HEK293 (cell line): ENCODE measurements around the gene FMN1.

Source experiments
- CTCF ChIA-PET: fragments of 350-600 bp; formaldehyde crosslinking; extraction: SDS; loops from one replicate; lab custom pipeline; 2021; ENCODE audit warnings: antibody characterized with exemption; lab: Yijun Ruan, JAX
- POLR2A ChIA-PET: fragments of 300-600 bp; formaldehyde crosslinking; extraction: SDS; loops from one replicate; lab custom pipeline; 2020; ENCODE audit warnings: antibody characterized with exemption, inconsistent platforms; lab: Yijun Ruan, JAX
- H3K27ac ChIP-seq: fragments of 200-500 bp; sonication (Bioruptor generic); 2 replicates; pipeline ENCODE4 v1.5.1; 2014; ENCODE audit warnings: low read depth, low read length, control low read depth, inconsistent platforms; ENCODE audit errors: extremely low read depth
- H3K36me3 ChIP-seq, 2 experiments: fragments of 200-500 bp in 1 of 2; sonication (Bioruptor generic) in 1 of 2; 1 replicate in 1 of 2; 2 replicates in 1 of 2; pipeline ENCODE4 v1.5.1; 2014 to 2017; ENCODE audit warnings: inconsistent platforms in 2 of 2, low read length in 2 of 2; ENCODE audit not compliant: control insufficient read depth in 2 of 2, insufficient read depth in 1 of 2
- H3K4me1 ChIP-seq: fragments of 200-500 bp; sonication (Bioruptor generic); 2 replicates; pipeline ENCODE4 v1.5.1; 2014; ENCODE audit warnings: mild to moderate bottlenecking, low read length, inconsistent platforms; ENCODE audit not compliant: control insufficient read depth, insufficient read depth
- H3K4me3 ChIP-seq: 2 replicates; pipeline ENCODE4 v1.5.1; 2011; ENCODE audit warnings: low read depth, mild to moderate bottlenecking, control low read depth, low read length, moderate library complexity
- H3K9me3 ChIP-seq: fragments of 200-500 bp; sonication (Bioruptor generic); 2 replicates; pipeline ENCODE4 v1.5.1; 2014; ENCODE audit warnings: low read depth, low read length, inconsistent platforms; ENCODE audit not compliant: control insufficient read depth, insufficient read depth
- CTCF ChIP-seq: fragments of 450-650 bp; formaldehyde crosslinking; IDR thresholded peaks from 2 replicates; pipeline ENCODE4 v1.5.1; 2016; ENCODE audit warnings: missing biosample characterization, missing genetic modification characterization
- FEZF1 ChIP-seq: fragments of 450-650 bp; formaldehyde crosslinking; IDR thresholded peaks from 2 replicates; pipeline ENCODE4 v1.5.1; 2016; ENCODE audit warnings: missing biosample characterization, missing genetic modification characterization
- HIC1 ChIP-seq: fragments of 450-650 bp; formaldehyde crosslinking; IDR thresholded peaks from 2 replicates; pipeline ENCODE4 v1.5.1; 2016; ENCODE audit warnings: missing biosample characterization, missing genetic modification characterization
- KLF1 ChIP-seq: fragments of 450-650 bp; formaldehyde crosslinking; IDR thresholded peaks from 2 replicates; pipeline ENCODE4 v1.5.1; 2016; ENCODE audit warnings: missing biosample characterization, missing genetic modification characterization
- OVOL3 ChIP-seq: fragments of 450-650 bp; formaldehyde crosslinking; IDR thresholded peaks from 2 replicates; pipeline ENCODE4 v1.5.1; 2016; ENCODE audit warnings: missing biosample characterization, missing genetic modification characterization
- ZBTB11 ChIP-seq: fragments of 450-650 bp; formaldehyde crosslinking; conservative IDR thresholded peaks from 2 replicates; pipeline ENCODE4 v1.5.1; 2016; ENCODE audit warnings: low read depth, missing biosample characterization, missing genetic modification characterization
- ZNF146 ChIP-seq: fragments of 450-650 bp; formaldehyde crosslinking; IDR thresholded peaks from 2 replicates; pipeline ENCODE4 v1.5.1; 2016; ENCODE audit warnings: missing biosample characterization, missing genetic modification characterization
- ZNF175 ChIP-seq: fragments of 450-650 bp; formaldehyde crosslinking; IDR thresholded peaks from 2 replicates; pipeline ENCODE4 v1.5.1; 2016; ENCODE audit warnings: missing biosample characterization, missing genetic modification characterization
- ZNF19 ChIP-seq: fragments of 450-650 bp; formaldehyde crosslinking; IDR thresholded peaks from 2 replicates; pipeline ENCODE4; 2016; ENCODE audit warnings: missing biosample characterization, missing genetic modification characterization, low read depth
- ZNF366 ChIP-seq: fragments of 450-650 bp; formaldehyde crosslinking; conservative IDR thresholded peaks from 2 replicates; pipeline ENCODE4 v1.5.1; 2016; ENCODE audit warnings: missing biosample characterization, missing genetic modification characterization
- ZNF513 ChIP-seq: fragments of 450-650 bp; IDR thresholded peaks from 2 replicates; pipeline ENCODE4 v1.5.1; 2018; ENCODE audit warnings: missing biosample characterization, missing genetic modification characterization
- ZNF580 ChIP-seq: fragments of 450-650 bp; formaldehyde crosslinking; IDR thresholded peaks from 2 replicates; pipeline ENCODE4 v1.5.1; 2016; ENCODE audit warnings: missing biosample characterization, missing genetic modification characterization
- ZNF660 ChIP-seq: fragments of 450-650 bp; IDR thresholded peaks from 2 replicates; pipeline ENCODE4 v1.5.1; 2018; ENCODE audit warnings: missing biosample characterization, mild to moderate bottlenecking, missing genetic modification characterization
- ZNF677 ChIP-seq: fragments of 450-650 bp; IDR thresholded peaks from 2 replicates; pipeline ENCODE4 v1.5.0; 2018; ENCODE audit warnings: missing biosample characterization, mild to moderate bottlenecking, missing genetic modification characterization, moderate library complexity
- ZNF704 ChIP-seq: fragments of 450-650 bp; formaldehyde crosslinking; IDR thresholded peaks from 2 replicates; pipeline ENCODE4 v1.5.1; 2016; ENCODE audit warnings: missing biosample characterization, missing genetic modification characterization
- ZNF792 ChIP-seq: fragments of 450-650 bp; formaldehyde crosslinking; IDR thresholded peaks from 2 replicates; pipeline ENCODE4 v1.5.1; 2016; ENCODE audit warnings: missing biosample characterization, missing genetic modification characterization
- ZNF843 ChIP-seq: fragments of 450-650 bp; formaldehyde crosslinking; IDR thresholded peaks from 2 replicates; pipeline ENCODE4 v1.5.1; 2016; ENCODE audit warnings: missing biosample characterization, missing genetic modification characterization
- ZSCAN18 ChIP-seq: fragments of 450-650 bp; formaldehyde crosslinking; IDR thresholded peaks from 2 replicates; pipeline ENCODE4 v1.5.1; 2016; ENCODE audit warnings: missing biosample characterization, missing genetic modification characterization
- ZSCAN30 ChIP-seq: fragments of 450-650 bp; IDR thresholded peaks from 2 replicates; pipeline ENCODE4 v1.5.1; 2018; ENCODE audit warnings: missing biosample characterization, mild to moderate bottlenecking, missing genetic modification characterization, moderate library complexity

Gene FMN1

GRCh38 chr15:32873284-32874114 is 321.0 kb downstream of the FMN1 start:
- TF ChIP-seq FEZF1 (tag by site-specific recombination) = peak; percentile 59
- no peak for TF ChIP-seq ZNF175 (tag by site-specific recombination)
- CTCF ChIA-PET = no interaction called here
- Histone ChIP-seq H3K27ac (no peak overlapping the region), H3K36me3 (no peaks in the 10 kb centered on the region), H3K4me1 (0 out of 2 replicates have a peak, but pooled peaks cover 5% of the 10 kb centered on the region), H3K9me3 (no peaks in the 10 kb centered on the region), H3K4me3 (no peak overlapping the region)
- POLR2A ChIA-PET = interaction anchor here (0.8 kb wide), 1 partner anchor 53 kb away, joined by 3 read pairs; no protein-coding TSS in a partner anchor

- no peak overlapping the region for H3K4me3 ChIP-seq
- TF ChIP-seq ZBTB11 = no peak
- TF ChIP-seq ZSCAN30 (tag by site-specific recombination) = no peak
- no peak for TF ChIP-seq ZNF366
- TF ChIP-seq ZNF843 (tag by site-specific recombination) = no peak
- TF ChIP-seq CTCF (tag by site-specific recombination) = no peak
- no peak for TF ChIP-seq ZNF677
- TF ChIP-seq OVOL3 = no peak
- TF ChIP-seq HIC1 (tag by site-specific recombination) = no peak
- TF ChIP-seq ZNF704 = no peak
- TF ChIP-seq ZNF792 (tag by site-specific recombination) = no peak
- no peak for TF ChIP-seq ZSCAN18 (tag by site-specific recombination)
- TF ChIP-seq ZNF146 = no peak
- no peak for TF ChIP-seq ZNF580
- no peak for TF ChIP-seq ZNF19 (tag by site-specific recombination)
- TF ChIP-seq ZNF513 (tag by site-specific recombination) = no peak
- no peak for TF ChIP-seq KLF1 (tag by site-specific recombination)
- TF ChIP-seq ZNF660 = no peak
Observed at GRCh38 chr15:32872621-32873283, 321.8 kb downstream of the FMN1 start.

More at GRCh38 chr15:32872621-32873283, 321.8 kb downstream of the FMN1 start:
- 0 out of 2 replicates have a peak, but pooled peaks cover 5% of the 10 kb centered on the region for H3K4me1 ChIP-seq
- no peaks in the 10 kb centered on the region for H3K36me3 ChIP-seq
- POLR2A ChIA-PET = interaction anchor here (0.8 kb wide), 1 partner anchor 53 kb away, joined by 3 read pairs; no protein-coding TSS in a partner anchor
- CTCF ChIA-PET = interaction anchor here (1.3 kb wide), 1 partner anchor 29 kb away, joined by 3 read pairs; no protein-coding TSS in a partner anchor
- H3K27ac ChIP-seq = no peak overlapping the region; the same call in 1 of the 2 replicates
- H3K9me3 ChIP-seq = no peaks in the 10 kb centered on the region
